Measurements from ENCODE around the gene GFRAL.
"Not testable (repeated sequence)": the region's sequence is repeated elsewhere in the genome, so short reads cannot be mapped to it uniquely, and the experiment has no call there.

Gene GFRAL, protein sequence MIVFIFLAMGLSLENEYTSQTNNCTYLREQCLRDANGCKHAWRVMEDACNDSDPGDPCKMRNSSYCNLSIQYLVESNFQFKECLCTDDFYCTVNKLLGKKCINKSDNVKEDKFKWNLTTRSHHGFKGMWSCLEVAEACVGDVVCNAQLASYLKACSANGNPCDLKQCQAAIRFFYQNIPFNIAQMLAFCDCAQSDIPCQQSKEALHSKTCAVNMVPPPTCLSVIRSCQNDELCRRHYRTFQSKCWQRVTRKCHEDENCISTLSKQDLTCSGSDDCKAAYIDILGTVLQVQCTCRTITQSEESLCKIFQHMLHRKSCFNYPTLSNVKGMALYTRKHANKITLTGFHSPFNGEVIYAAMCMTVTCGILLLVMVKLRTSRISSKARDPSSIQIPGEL

DNA sequence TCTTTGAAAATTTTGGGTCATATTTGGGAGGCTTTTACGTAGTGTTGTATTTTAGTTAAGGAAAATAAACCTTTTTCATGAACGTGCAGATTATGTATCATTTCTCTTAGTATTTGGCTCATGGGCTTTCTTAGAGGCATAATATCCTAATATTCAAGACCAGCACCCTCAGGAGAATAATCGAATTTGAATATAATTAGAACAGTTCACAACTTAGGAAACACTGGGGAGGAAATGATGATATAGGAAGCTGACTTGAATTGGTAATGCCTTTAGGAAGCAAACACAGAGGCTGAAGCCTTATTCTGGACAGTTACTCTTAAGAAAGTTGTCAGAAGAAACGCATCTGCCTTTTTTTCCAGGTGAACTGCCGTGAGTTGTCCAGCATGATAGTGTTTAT, at the start of gene GFRAL:
TSS of gene GFRAL (plus strand) at position 301 of the 400 bp plus-strand sequence. CDS start at position 387, 86 bp downstream.
- no peak for DNase-seq

GRCh38 chr6:55277646-55278045, 49.6 kb upstream of the GFRAL start:
- DNase-seq: no peak

GRCh38 chr6:55281215-55281614, 46.1 kb upstream of the GFRAL start:
- DNase-seq: no peak

- DNase-seq: no peak
Observed at GRCh38 chr6:55282115-55282514, 45.2 kb upstream of the GFRAL start.

DNA sequence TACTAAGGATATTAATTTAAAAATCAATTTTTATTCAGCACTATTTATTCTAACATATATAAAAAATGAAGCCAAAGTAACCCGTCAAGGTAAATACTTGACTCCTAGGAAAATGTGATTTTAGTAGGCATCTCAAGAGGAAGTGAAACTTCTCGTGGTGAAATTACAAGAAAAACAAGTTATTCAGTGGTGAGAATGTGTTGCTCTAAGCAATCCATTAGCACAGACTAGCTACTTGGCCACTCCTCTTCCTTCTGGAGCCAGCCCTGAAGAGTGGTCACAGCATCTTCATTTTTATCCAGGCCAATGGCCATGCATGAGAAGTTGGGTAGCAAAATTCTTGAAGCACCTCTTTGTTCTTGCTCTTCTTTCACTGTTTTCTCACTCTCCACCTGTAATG, 40.4 kb upstream of the GFRAL start:
- DNase-seq: no peak

- DNase-seq: no peak
Observed at GRCh38 chr6:55290736-55291135, 36.5 kb upstream of the GFRAL start.

DNA sequence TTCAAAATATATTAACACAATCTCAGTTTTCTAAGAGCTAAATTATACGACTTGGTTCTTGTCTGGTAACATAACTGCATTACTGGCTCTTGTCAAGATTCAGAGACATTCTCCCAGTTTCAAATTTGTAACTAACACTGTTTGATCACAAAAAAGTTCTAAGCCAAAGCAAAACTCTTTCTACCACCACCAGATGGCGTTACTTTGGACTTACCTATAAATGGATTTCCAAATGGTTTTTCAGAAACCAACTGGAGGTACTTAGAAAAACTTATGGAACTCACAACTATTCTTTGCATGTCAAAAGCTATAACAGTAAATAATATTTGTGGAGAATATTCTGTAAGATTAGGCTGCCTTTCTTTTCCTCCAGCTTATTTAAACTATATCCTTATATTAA, 34.2 kb upstream of the GFRAL start:
- DNase-seq: no peak

- DNase-seq: not testable (repeated sequence)
Observed at GRCh38 chr6:55297214-55297613, 30.1 kb upstream of the GFRAL start.

- DNase-seq: no peak
Observed at GRCh38 chr6:55299286-55299985, 27.8 kb upstream of the GFRAL start.

DNA sequence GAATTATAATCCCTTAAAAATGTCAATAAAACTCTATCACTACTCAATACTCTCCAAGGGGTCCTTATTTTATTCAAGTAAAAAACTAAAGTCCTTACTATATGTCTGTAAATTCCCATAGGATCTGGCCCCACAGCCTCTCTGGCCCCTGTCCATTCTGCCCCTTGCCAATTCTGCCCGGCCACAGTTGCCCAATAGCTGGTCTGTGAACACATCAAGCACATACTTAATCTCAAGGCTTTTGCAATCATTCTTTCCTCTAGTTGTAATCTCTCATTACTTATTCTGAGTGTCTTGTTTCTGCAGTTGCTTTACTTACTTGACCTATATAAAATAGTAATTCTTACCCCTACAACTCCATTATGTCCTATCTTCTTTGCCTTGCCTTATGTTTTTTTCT, 22.5 kb upstream of the GFRAL start:
- DNase-seq: no peak

GRCh38 chr6:55319961-55320695, 7.1 kb upstream of the GFRAL start:
- no peak for DNase-seq

DNA sequence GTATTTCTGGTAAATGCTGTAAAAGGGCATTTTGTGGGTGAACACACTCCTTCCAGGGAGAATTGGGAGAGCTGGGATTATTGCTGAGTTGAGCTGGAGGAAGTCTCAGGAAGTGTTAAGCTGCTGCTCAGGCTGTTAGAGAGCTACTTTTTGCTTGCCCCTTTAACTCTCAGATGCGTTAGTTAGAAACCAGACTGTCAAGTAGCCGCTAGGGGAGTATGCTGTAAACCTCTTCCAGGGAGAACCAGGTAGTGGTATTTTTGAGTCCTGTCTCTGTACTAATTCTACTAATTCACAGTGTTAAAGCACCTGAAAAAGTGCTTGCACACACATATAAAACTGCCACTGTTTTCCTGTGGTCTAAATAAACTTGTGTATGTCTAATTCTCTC, 6.6 kb upstream of the GFRAL start:
- no peak for DNase-seq

DNA sequence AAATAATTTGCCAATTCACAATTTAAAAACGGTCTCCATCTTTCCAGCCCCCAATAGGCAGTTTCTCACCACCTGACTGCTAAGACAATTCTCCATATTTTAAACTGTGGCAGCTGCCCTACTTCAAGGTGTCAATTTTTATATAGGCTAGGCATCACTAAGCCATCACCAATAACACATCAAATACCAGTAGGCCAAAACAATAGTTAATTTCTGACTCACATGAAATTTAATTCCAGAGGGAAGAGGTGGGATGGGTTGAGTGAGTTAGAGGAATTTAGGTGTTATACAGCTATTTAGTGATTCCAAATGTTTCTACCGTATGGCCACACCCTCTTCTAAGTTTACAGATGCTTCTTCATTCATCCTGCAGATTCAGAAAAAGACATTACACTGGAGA, 49.9 kb downstream of the GFRAL start:
- DNase-seq: no peak

DNA sequence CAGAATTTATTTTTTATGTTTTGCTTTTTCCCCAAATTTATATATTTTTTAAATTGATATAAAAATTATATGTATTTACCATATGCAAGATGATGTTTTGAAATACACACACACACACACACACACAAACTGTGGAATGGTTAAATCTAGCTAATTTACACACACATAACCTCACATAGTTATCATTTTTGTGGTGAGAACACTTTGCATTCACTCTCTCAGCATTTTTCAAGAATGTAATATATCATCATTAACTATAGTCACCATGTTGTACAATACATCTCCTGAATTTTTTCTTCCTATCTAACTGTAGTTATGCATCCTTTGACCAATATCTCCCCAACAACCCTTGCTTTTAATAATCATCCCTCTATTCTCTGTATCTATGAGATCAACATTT, 52.2 kb downstream of the GFRAL start:
- DNase-seq: no peak

DNA sequence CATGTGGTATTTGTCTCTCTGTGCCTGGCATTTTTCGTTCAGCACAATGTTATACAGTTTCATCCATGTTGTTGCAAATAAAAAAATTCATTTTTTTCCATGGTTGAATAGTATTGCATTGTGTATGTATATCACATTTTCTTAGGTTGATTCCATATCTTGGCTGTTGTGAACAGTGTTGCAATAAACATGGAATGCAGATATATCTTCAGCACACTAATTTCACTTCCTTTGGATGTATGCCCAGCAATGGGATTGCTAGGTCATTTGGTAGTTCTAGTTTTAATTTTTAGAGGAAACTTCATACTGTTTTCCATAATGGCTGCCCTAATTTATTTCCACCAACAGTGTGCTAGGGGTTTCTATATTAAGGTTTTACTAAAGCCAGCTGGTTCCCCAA, 52.6 kb downstream of the GFRAL start:
- DNase-seq: no peak

DNA sequence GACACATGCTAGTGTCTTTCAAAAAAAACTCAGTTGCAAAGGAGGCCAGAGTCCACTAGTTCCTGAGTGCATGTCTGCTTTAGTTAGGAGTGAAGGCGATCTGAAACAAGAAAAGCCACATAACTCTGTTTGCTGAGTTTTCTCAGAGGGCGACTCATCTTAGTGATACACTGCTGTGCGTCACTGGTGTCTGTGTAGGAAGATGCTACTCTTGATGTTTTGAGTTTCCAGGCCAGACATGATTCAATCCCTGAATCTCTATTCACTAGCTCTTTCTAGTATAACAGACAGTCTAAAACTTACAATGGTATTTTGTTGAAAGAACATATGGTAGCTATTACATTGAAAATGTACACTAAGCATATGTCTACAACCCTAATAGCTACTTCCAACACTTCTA, 60.9 kb downstream of the GFRAL start:
- DNase-seq: no peak

DNA sequence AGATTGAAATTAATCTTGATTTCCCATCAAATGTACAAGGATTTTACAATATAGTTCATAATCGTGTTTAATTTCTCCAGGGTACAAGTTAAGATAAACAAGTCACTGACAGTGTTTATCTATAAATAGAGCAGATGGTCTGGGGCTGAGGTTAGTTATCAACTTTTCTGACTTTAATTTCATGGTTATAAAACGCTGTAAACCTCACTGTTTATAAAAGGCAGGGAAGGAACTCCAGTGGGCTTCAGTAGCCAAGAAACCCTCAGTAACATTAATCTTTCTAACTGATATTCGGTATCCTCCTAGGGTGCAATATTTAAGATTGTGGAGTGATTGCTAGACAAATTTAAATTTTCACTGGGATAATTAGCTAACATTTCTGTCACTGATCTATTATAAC, 68.6 kb downstream of the GFRAL start:
- no peak for DNase-seq

DNA sequence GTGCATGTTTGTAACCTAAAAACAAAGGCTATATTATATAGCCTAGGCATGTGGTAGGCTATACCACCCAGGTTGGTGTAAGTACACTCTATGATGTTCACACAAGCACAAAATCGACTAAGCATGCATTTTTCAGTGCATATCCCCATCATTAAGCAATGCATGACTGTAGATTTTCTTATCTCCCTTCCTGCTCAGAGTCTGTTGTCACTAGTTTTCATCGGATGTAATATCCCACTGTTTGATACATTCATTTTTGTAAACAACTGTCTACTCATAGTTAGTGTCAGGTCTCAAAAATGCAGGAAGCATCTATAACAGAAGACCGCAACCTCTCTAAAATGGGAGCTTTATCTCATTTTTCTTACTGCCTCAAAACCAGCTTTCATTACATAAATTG, 70.7 kb downstream of the GFRAL start:
- no peak for DNase-seq

- DNase-seq: no peak
Observed at GRCh38 chr6:55399351-55399750, 72.1 kb downstream of the GFRAL start.

- DNase-seq: no peak
Observed at GRCh38 chr6:55405474-55406235, 78.4 kb downstream of the GFRAL start.

- no peak for DNase-seq
Observed at GRCh38 chr6:55410674-55411073, 83.4 kb downstream of the GFRAL start.

DNA sequence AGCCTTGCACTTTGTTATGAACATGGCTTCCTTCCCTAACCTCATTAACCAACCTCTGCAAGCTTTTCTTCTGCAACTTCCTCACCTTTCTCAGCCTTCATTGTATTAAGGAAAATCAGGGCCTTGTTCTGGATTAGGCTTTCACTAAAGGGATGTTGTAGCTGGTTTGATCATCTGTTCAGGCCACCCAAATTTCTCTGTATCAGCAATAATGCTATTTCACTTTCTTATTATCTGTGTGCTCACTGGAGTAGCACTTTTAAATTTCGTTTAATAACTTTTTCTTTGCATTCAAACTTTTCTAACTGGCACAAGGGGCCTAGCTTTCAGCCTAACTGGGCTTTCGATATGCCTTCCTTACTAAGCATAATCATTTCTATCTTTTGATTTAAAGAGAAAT, 96.7 kb downstream of the GFRAL start:
- DNase-seq: no peak

Data from NCI-H774 (cell line).